GM18519 (cell line): ENCODE results near the gene PDXP.

ENCODE experiments used
- ATAC-seq: cut with Tn5 transposase; IDR thresholded peaks from one replicate; pipeline ENCODE4 v1.9.1; 2021; ENCODE audit warnings: mild to moderate bottlenecking, moderate library complexity; ENCODE audit not compliant: unreplicated experiment, low FRiP score

Gene PDXP

DNA sequence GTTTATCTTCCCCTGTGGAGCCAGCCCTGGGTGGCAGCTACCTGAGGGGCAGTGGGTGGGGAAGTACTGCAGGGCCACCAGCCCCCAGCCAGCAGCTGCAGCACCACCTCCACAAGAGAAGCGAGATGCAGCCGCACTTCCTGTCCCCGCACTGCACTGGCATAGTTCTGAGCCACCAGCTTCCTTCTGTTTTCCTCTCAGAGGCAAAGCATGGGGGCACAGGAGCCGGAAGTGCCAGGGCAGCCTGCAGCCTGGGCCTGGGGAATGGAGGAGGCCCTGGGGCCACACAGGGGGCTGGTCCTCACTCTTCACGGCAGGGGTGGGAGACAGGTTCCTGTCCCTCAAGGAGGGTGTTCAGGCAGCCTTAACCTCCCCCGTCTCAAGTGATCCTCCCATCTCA, 31.0 kb upstream of the PDXP start:
- ATAC-seq = no peak

DNA sequence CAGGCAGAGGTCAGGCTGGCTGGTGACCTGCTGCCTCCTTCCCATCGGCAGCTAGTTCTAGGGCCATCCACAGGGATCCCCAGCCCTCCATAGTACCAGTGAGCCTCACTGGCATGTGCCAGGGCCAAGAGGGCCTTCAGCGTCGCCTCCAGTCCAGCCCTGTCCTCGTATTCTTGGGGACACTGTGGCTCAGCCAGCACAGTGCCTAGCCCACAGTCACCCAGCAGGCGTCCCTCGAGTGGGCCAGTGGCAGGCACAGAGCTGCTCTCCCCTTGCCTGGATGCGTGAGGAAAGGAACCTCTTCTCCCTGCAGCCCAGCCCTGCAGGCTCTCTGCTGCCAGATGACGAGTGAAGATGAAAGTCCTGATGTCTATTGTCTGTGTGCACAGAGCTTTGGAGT, 29.7 kb upstream of the PDXP start:
- no peak for ATAC-seq

DNA sequence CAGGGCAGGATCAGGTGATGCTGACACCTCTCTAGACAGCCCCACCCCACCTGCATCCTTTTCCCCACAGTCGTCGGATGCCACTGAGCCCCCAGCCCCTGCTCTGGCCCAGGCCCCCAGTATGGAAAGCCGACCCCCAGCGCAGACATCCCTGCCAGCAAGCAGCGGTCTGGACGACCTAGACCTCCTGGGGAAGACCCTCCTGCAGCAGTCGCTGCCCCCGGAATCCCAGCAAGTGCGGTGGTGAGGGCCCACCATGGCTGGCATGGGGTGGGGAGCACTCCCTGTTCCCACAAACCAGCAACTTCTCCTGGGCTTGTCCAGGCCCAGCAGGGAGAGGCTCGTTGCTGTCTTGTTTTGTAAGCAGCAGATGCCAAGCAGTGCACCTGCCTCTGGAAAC, 28.6 kb upstream of the PDXP start:
- ATAC-seq = no peak

DNA sequence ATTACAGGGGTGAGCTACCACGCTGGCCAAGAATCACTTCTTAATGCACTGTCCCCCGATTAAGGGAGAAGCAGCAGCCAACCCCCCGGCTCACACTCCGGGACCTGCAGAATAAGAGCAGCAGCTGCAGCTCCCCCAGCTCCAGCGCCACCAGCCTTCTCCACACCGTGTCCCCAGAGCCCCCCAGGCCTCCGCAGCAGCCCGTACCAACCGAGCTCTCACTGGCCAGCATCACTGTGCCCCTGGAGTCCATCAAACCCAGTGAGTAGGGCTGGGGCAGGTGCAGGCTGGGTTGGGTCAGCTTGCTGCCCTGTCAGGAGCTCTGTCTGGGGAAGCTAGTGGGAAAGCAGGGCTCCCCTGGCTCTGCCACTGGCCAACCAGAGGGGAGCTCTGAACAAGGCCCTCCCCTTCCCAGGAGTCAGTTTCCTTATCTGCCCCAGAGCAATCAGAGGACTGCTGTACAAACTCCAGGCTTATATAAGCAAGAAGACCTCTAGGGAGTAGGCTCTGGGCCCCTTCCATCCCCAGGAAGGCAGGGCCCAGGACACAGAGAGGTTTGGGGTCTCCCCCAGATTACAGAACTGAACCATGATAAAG, 27.6 kb upstream of the PDXP start:
- no peak for ATAC-seq

DNA sequence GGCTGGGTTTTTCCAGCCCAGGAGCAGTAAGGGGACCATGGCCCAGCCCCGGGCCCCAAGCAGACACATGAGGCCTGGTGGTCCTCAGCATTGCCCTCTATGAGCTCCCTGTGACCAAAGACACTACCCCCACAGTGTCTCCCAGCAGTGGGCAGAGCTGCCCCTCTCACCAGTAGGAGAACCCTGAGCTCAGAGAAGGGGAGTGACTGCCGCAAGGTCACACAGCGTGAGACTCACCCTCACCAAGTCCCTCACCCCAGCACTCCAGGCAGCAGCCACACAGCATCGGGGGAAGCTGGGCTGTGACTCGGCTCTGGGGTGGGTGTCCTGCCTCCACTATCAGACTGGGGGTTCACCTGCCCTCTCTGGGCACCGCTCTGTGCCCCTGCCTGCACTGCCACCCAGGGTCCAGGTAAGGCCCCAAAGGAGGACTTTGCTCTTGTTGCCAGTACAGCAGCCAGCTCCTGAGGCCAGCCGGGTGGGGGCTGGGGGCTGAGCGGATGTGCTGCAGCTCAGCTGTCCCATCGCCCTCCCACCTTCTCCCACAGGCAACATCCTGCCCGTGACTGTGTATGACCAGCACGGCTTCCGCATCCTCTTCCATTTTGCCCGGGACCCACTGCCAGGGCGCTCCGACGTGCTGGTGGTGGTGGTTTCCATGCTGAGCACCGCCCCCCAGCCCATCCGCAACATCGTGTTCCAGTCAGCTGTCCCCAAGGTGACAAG, 26.9 kb upstream of the PDXP start:
- no peak for ATAC-seq

- no peak for ATAC-seq
These were observed 26.1 kb upstream of the PDXP start for GRCh38 chr22:37632174-37633088.

DNA sequence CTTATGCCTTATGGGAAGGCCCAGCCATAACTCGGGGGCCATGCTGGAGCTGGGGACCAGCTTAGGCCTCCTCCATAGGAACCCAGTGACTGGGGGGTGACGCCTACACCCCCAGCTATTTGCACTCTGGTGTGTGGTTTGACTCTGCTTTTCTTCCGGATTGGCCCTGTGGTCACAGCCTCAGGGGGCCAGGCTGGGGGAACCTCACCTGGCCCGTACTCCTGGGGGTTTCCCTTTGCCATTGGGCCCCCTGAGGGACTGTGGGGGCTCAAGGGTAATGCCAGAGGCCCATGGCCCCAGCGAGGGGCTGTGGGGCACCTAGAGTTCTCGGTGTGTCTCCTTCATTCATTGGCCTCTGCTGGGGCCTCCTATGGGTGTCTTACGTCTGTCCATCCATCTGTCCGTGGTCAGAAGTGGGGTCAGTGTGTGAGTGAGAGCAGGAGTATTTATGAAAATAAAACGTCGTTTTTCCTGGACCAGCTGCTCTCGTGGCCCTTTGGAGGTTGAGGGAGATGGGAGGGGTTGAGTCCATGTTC, 25.4 kb upstream of the PDXP start:
- peak; percentile 28 for ATAC-seq

- ATAC-seq = peak; percentile 36
These were observed 24.7 kb upstream of the PDXP start for GRCh38 chr22:37633625-37634416.

DNA sequence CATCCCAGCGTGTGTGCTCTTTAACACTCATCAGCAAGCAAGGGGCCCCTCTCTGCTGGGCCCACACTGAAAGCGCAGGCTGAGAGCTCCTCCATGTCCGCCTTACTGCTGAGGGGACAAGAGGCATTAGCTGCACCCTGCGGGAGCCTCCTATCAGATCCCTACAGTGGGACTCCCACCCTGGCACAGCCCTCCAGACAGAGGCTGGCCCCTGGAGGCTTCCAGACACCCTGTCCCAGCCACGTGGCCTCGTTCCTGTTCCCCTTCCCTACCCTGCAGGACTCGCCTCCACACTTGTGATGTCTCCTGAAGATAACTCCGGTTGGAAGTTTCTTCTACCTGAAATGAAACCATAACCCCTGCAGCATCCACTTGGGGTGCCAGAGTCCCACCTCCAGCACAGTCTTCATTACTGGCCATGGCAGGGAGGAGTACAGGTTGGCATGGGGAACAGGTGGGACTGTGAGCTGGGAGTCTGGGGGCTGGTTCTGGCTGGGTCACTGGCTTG, 24.1 kb upstream of the PDXP start:
- no peak for ATAC-seq

GRCh38 chr22:37635157-37635556, 23.4 kb upstream of the PDXP start:
- no peak for ATAC-seq

GRCh38 chr22:37636186-37636948, 22.2 kb upstream of the PDXP start:
- ATAC-seq = no peak

DNA sequence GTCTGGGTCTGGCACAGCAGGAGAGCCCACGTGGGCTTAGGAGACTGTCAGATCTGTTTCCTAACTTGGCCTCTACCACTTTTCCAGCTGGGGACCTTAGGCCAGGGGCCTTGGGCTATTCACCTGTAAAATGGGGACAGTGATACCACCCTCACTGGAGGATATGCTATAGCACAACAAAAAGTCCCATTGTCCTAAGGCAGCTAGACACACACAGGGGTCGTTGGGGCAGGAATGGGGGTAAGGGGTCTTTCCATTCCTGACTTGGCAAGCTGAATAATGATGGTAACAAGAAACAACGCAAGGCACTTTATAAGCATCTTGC, 21.6 kb upstream of the PDXP start:
- no peak for ATAC-seq

GRCh38 chr22:37638391-37639069, 20.0 kb upstream of the PDXP start:
- no peak for ATAC-seq

DNA sequence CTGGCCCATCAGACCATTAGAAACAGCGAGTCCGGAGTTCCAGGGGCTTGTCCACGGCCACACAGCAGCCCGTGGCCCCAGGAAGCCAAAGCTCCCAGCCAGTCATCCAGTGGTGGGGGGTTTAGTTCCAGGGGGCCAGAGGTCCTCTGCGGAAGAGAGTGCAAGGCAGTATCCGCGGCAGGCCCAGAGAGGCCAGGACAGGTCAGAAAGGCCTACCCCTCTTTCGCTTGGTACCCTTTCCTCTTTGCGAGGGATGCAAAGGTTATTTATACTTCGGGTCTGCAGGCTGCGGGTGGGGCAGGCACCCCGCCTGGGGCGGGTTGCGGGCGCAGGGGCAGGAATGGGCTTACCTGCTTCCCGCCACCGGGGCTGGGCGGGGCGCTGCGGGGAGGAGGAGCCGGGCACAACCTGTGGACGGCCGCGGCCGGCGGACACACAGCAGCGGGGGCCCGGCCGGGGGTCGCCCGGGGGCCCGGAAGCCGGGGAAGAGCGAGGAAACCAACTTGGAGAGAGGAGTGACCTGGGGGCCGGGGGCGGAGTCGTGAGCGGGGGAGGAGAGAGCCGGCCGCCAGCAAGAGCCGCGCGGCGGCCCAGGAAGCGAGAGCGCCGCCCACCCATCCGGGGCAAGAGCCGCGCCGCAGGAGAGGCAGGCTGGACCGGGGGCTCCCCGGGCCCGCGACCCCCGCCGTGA, 19.3 kb upstream of the PDXP start, which contains the start of gene SH3BP1:
TSS of gene SH3BP1 (plus strand) at position 600 of the 691 bp plus-strand sequence. CDS start 119 bp downstream, outside the sequence.
- no peak for ATAC-seq

DNA sequence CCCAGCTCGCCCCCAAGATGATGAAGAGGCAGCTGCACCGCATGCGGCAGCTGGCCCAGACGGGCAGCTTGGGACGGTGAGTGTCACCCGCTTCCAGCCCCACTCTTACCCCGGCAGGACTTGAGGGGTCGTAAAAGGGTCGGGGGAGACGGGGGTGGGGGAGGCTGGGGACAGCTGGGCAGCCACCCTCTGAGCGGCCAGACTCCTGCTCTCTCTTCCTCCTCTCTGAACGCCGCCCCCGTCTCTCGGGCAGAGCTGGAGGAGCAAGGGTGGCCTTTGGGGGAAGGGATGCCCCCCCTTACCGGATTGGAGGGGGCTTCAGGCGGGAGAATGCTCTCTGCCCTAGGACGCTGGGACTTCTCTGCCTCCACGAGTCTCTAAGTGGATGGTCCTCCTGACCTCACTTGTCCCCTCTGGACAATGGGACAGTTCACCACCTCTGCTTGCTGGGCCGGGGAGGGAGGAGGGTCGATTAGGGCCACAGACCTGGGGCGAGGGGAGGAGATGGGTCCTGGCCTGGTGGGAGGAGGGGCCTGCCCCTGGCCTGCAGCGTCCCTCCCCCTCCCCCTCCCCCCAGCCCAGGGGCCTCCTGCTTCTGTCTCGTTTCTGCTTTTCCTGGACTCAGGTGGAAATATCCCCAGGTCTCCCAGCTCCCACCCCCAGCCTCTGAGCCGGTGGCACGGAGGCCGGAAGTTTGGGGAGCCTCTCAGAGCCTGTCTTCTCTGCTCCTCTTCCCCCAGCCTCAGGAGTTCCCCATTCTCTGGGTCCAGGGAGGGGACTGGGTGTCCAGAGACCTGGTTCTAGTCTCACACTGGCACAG, 18.5 kb upstream of the PDXP start:
- ATAC-seq = no peak

GRCh38 chr22:37640591-37641560, 17.6 kb upstream of the PDXP start:
- ATAC-seq = no peak
